ENCODE measurements around the gene COL8A1. TPM values are rescaled to one million over a fixed set of nuclear protein-coding genes. Genes with fewer than 3 reads are reported as not detected.

The COL8A1 gene
- total RNA-seq, 1 experiment from 2014 or later: 0.87 TPM

DNA sequence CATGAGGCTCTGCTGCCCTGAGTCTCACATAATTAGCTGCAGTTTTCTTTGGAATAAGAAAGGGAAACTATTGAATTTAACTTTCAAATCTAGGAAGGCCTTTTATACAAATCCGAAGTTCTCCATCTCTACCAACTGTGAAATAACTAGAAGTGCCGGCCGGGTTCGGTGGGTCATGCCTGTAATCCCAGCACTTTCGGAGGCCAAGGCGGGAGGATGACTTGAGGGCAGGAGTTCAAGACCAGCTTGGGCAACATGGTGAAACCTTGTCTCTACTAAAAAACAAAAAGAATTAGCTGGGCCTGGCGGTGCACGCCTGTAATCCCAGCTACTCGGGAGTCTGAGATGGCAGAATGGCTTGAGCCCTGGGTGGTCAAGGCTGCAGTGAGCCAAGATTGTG, 43.6 kb downstream of the COL8A1 start:
- H3K4me3 Mint-ChIP-seq: no peak overlapping the region
- TF ChIP-seq ZBTB21 (CRISPR knock-in tag; IDR thresholded peaks at IDR 0.05; ENCODE audit: borderline replicate concordance) (no peak), ZNF121 (CRISPR knock-in tag; IDR thresholded peaks at IDR 0.05) (no peak)
- TF ChIP-seq, protein P1, sequence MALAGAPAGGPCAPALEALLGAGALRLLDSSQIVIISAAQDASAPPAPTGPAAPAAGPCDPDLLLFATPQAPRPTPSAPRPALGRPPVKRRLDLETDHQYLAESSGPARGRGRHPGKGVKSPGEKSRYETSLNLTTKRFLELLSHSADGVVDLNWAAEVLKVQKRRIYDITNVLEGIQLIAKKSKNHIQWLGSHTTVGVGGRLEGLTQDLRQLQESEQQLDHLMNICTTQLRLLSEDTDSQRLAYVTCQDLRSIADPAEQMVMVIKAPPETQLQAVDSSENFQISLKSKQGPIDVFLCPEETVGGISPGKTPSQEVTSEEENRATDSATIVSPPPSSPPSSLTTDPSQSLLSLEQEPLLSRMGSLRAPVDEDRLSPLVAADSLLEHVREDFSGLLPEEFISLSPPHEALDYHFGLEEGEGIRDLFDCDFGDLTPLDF (CRISPR knock-in tag; IDR thresholded peaks at IDR 0.05): no peak
- CTCF ChIA-PET: interaction anchor here (0.7 to 1.8 kb wide), 5 partner anchors 36 to 183 kb away, joined by 3 to 5 read pairs (median 3); no protein-coding TSS in a partner anchor
- H3K27me3 Mint-ChIP-seq (ENCODE audit: low read depth): no peaks in the 10 kb centered on the region
- no peaks in the 10 kb centered on the region for H3K4me1 Mint-ChIP-seq
- no peaks in the 10 kb centered on the region for H3K36me3 Mint-ChIP-seq
- POLR2A ChIA-PET: no interaction called here
- no peak overlapping the region for H3K27ac Mint-ChIP-seq
- no peaks in the 10 kb centered on the region; the same call in 1 of the 2 replicates for H3K9me3 Mint-ChIP-seq
- ATAC-seq (no peak), DNase-seq (ENCODE audit: low spot score) (no peak)

DNA sequence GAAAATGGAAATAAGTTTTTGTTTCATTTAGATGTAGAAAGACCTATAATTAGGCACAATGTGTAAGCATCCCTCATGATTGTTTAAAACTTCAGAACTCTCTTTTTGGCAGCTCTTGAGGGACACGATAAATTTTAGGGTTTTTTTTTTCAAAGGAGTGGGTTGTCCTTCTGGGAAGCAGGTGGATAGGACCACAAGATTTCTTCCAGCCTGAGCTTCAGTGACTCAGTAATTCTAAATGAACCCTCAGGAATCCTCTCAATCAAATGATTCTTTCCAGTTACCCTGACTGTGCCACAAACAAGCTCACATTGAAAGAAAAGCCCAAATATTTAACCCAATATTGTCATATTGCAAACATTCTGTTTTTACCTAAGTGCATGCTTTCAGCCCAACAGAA, 45.1 kb downstream of the COL8A1 start:
- CTCF ChIA-PET: interaction anchor here (0.7 to 1.8 kb wide), 5 partner anchors 37 to 184 kb away, joined by 3 to 5 read pairs (median 3); no protein-coding TSS in a partner anchor
- H3K27ac Mint-ChIP-seq: no peak overlapping the region

GRCh38 chr3:99683876-99684275, 45.5 kb downstream of the COL8A1 start:
- POLR2A ChIA-PET: no interaction called here
- Mint-ChIP-seq H3K4me1 (no peaks in the 10 kb centered on the region), H3K4me3 (no peak overlapping the region), H3K27me3 (ENCODE audit: low read depth) (no peaks in the 10 kb centered on the region), H3K36me3 (no peaks in the 10 kb centered on the region), H3K27ac (no peak overlapping the region), H3K9me3 (no peaks in the 10 kb centered on the region; the same call in 1 of the 2 replicates)
- no peak for DNase-seq (ENCODE audit: low spot score)
- CTCF ChIA-PET: interaction anchor here (0.7 to 1.3 kb wide), 2 partner anchors 152 to 185 kb away, joined by 3 read pairs; no protein-coding TSS in a partner anchor
- no peak for ATAC-seq
- TF ChIP-seq GABPB1 (CRISPR knock-in tag; IDR thresholded peaks at IDR 0.05): no peak
- no peak for TF ChIP-seq ATF3 (CRISPR knock-in tag; conservative IDR thresholded peaks at IDR 0.05)
- TF ChIP-seq, protein P2, sequence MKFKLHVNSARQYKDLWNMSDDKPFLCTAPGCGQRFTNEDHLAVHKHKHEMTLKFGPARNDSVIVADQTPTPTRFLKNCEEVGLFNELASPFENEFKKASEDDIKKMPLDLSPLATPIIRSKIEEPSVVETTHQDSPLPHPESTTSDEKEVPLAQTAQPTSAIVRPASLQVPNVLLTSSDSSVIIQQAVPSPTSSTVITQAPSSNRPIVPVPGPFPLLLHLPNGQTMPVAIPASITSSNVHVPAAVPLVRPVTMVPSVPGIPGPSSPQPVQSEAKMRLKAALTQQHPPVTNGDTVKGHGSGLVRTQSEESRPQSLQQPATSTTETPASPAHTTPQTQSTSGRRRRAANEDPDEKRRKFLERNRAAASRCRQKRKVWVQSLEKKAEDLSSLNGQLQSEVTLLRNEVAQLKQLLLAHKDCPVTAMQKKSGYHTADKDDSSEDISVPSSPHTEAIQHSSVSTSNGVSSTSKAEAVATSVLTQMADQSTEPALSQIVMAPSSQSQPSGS (CRISPR knock-in tag; IDR thresholded peaks at IDR 0.05; ENCODE audit: borderline replicate concordance, low read depth): no peak
- TF ChIP-seq MXD4 (CRISPR knock-in tag; IDR thresholded peaks at IDR 0.05; ENCODE audit: borderline replicate concordance): no peak
- no peak for TF ChIP-seq FOXP1 (CRISPR knock-in tag; IDR thresholded peaks at IDR 0.05; ENCODE audit: borderline replicate concordance)
- TF ChIP-seq TEAD4 (CRISPR knock-in tag; IDR thresholded peaks at IDR 0.05): no peak
- TF ChIP-seq ESRRA (CRISPR knock-in tag; IDR thresholded peaks at IDR 0.05; ENCODE audit: borderline replicate concordance): no peak
- TF ChIP-seq, protein P3, sequence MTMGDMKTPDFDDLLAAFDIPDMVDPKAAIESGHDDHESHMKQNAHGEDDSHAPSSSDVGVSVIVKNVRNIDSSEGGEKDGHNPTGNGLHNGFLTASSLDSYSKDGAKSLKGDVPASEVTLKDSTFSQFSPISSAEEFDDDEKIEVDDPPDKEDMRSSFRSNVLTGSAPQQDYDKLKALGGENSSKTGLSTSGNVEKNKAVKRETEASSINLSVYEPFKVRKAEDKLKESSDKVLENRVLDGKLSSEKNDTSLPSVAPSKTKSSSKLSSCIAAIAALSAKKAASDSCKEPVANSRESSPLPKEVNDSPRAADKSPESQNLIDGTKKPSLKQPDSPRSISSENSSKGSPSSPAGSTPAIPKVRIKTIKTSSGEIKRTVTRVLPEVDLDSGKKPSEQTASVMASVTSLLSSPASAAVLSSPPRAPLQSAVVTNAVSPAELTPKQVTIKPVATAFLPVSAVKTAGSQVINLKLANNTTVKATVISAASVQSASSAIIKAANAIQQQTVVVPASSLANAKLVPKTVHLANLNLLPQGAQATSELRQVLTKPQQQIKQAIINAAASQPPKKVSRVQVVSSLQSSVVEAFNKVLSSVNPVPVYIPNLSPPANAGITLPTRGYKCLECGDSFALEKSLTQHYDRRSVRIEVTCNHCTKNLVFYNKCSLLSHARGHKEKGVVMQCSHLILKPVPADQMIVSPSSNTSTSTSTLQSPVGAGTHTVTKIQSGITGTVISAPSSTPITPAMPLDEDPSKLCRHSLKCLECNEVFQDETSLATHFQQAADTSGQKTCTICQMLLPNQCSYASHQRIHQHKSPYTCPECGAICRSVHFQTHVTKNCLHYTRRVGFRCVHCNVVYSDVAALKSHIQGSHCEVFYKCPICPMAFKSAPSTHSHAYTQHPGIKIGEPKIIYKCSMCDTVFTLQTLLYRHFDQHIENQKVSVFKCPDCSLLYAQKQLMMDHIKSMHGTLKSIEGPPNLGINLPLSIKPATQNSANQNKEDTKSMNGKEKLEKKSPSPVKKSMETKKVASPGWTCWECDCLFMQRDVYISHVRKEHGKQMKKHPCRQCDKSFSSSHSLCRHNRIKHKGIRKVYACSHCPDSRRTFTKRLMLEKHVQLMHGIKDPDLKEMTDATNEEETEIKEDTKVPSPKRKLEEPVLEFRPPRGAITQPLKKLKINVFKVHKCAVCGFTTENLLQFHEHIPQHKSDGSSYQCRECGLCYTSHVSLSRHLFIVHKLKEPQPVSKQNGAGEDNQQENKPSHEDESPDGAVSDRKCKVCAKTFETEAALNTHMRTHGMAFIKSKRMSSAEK (CRISPR knock-in tag; IDR thresholded peaks at IDR 0.05; ENCODE audit: borderline replicate concordance): no peak
- TF ChIP-seq ZNF138 (CRISPR knock-in tag; conservative IDR thresholded peaks at IDR 0.05): no peak
- TF ChIP-seq ZNF396 (CRISPR knock-in tag; IDR thresholded peaks at IDR 0.05; ENCODE audit: borderline replicate concordance): no peak

More for the DNA sequence above, 45.1 kb downstream of the COL8A1 start:
- Mint-ChIP-seq H3K9me3 (no peaks in the 10 kb centered on the region; the same call in 1 of the 2 replicates), H3K4me1 (no peaks in the 10 kb centered on the region), H3K36me3 (no peaks in the 10 kb centered on the region), H3K4me3 (no peak overlapping the region), H3K27me3 (ENCODE audit: low read depth) (no peaks in the 10 kb centered on the region)
- TF ChIP-seq ATF3 (CRISPR knock-in tag; conservative IDR thresholded peaks at IDR 0.05): no peak
- TF ChIP-seq ZBTB21 (CRISPR knock-in tag; IDR thresholded peaks at IDR 0.05; ENCODE audit: borderline replicate concordance): no peak
- TF ChIP-seq, protein P4, sequence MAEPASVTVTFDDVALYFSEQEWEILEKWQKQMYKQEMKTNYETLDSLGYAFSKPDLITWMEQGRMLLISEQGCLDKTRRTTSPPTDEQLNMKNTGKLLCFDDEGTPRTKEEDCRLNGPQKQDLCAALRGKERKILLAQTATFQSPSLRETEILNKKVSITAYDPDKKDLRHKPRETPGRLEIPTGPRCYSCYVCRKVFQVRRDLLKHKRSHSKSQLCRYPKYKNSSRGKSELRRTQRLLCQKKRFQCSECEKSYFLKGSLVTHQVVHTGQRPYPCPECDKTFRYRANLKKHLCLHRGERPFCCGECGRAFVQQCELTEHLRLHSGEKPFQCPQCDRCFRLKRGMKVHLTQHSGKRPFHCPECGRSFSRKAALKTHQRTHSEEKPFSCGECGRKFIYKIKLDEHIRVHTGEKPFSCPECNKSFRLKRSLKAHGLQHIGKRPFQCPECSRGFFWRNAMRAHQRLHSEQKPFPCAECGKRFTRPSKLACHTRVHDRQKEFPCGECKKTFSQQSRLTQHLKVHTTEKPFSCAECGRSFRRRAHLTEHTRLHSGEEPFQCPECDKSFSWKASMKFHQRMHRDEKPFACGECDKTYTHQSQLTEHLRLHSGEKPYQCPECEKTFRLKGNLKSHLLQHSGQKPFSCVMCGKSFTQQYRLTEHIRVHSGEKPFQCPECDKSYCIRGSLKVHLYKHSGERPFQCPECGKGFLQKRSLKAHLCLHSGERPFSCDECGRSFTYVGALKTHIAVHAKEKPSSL (CRISPR knock-in tag; conservative IDR thresholded peaks at IDR 0.05): no peak
- no peak for TF ChIP-seq ZNF263 (CRISPR knock-in tag; IDR thresholded peaks at IDR 0.05; ENCODE audit: low read depth)
- no peak for TF ChIP-seq OVOL2 (CRISPR knock-in tag; IDR thresholded peaks at IDR 0.05; ENCODE audit: borderline replicate concordance)
- no peak for TF ChIP-seq GABPB1 (CRISPR knock-in tag; IDR thresholded peaks at IDR 0.05)
- TF ChIP-seq ZNF232 (CRISPR knock-in tag; IDR thresholded peaks at IDR 0.05): no peak
- TF ChIP-seq HMGA2 (CRISPR knock-in tag; IDR thresholded peaks at IDR 0.05): no peak
- TF ChIP-seq NFATC4 (CRISPR knock-in tag; IDR thresholded peaks at IDR 0.05): no peak
- TF ChIP-seq KAT7 (CRISPR knock-in tag; IDR thresholded peaks at IDR 0.05; ENCODE audit: borderline replicate concordance): no peak
- TF ChIP-seq, protein P1 (CRISPR knock-in tag; IDR thresholded peaks at IDR 0.05): no peak
- TF ChIP-seq TEAD1 (CRISPR knock-in tag; IDR thresholded peaks at IDR 0.05): no peak
- TF ChIP-seq EMX1 (CRISPR knock-in tag; IDR thresholded peaks at IDR 0.05): no peak
- no peak for DNase-seq (ENCODE audit: low spot score)
- POLR2A ChIA-PET: no interaction called here
- ATAC-seq: no peak

Data from WTC11 (cell line).